Measurements from ENCODE around the gene RCBTB2. TPM values are rescaled to one million over a fixed set of nuclear protein-coding genes. Genes with fewer than 3 reads are reported as not detected.

RCBTB2 gene
- total RNA-seq, 2 experiments from 2014 or later: 1.6 to 2.2 TPM

DNA sequence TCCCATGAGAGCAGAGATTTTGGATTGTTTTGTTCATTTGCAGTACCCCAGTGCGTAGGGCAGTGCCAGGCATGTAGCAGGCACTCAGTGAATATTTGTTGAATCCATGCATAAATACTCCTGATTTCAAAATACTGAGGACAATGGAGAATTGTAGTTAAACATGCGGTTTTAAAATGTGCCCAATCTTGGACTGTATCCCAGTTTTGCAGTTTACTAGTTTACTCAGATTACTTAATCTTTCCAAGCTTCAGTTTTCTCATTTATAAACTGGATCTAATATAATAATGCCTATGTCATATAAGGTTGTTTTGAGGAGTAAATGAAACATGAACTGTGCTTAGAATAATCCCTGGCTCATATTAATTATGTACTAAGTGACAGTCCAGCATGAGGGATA, 39.0 kb downstream of the RCBTB2 start:
- ChIA-PET POLR2A (interaction anchor here (1.0 to 1.1 kb wide), 2 partner anchors 68 to 69 kb away, joined by 3 read pairs; no protein-coding TSS in a partner anchor), CTCF (interaction anchor here (0.8 kb wide), 1 partner anchor 11 kb away, joined by 4 read pairs; no protein-coding TSS in a partner anchor)
- DNase-seq (no peak), ATAC-seq (no peak)
- H3K4me3 Mint-ChIP-seq: no peak overlapping the region
- H3K4me1 Mint-ChIP-seq (ENCODE audit: low read depth): peaks cover 35% of the 10 kb centered on the region
- intact Hi-C loops (cut with micrococcal nuclease): loop anchor here (10.0 kb wide), 1 partner anchor 89 kb away; no protein-coding TSS in a partner anchor
- TF ChIP-seq, protein P1, sequence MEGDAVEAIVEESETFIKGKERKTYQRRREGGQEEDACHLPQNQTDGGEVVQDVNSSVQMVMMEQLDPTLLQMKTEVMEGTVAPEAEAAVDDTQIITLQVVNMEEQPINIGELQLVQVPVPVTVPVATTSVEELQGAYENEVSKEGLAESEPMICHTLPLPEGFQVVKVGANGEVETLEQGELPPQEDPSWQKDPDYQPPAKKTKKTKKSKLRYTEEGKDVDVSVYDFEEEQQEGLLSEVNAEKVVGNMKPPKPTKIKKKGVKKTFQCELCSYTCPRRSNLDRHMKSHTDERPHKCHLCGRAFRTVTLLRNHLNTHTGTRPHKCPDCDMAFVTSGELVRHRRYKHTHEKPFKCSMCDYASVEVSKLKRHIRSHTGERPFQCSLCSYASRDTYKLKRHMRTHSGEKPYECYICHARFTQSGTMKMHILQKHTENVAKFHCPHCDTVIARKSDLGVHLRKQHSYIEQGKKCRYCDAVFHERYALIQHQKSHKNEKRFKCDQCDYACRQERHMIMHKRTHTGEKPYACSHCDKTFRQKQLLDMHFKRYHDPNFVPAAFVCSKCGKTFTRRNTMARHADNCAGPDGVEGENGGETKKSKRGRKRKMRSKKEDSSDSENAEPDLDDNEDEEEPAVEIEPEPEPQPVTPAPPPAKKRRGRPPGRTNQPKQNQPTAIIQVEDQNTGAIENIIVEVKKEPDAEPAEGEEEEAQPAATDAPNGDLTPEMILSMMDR (IDR thresholded peaks at IDR 0.05): no peak
- H3K9me3 Mint-ChIP-seq: no peaks in the 10 kb centered on the region
- no peak overlapping the region for H3K27ac Mint-ChIP-seq
- H3K36me3 Mint-ChIP-seq (ENCODE audit: low read depth): peaks cover 4% of the 10 kb centered on the region
- H3K27me3 Mint-ChIP-seq: no peaks in the 10 kb centered on the region

DNA sequence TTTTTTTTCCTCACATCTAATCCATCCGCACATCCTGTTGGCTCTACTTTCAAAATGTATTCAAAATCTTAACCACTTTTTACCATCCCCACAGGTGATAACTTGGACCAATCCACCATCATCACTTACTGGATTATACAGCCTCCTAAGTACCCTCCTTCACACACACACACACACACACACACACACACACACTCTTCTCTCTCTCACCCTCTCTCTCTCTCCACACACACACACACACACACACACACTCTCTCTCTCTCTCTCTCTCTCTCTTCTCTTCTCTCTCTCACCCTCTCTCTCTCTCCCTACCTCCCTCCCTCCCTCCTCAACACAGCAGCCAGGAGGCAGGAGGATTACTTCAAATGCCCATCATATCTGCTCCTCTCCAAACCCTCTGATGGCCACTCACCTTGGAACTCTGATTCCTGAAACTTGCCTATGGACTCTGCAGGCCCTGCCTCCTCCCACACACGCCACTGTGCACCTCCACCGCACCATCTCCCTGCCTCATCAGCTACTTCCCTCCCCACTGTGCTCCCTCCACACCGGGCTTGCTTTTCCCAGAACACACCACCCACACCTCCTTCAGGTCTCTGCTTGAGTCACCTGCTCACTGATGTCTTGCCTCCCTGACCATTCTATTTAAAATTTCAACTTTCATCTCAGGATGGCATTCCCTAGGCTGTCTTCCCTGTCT, 39.7 kb downstream of the RCBTB2 start:
- peak; percentile 31 for DNase-seq
- Mint-ChIP-seq H3K27ac (no peak overlapping the region), H3K4me1 (ENCODE audit: low read depth) (peaks cover 41% of the 10 kb centered on the region), H3K36me3 (ENCODE audit: low read depth) (peaks cover 4% of the 10 kb centered on the region), H3K9me3 (no peaks in the 10 kb centered on the region), H3K27me3 (no peaks in the 10 kb centered on the region), H3K4me3 (no peak overlapping the region)
- POLR2A ChIA-PET: interaction anchor here (1.1 to 1.8 kb wide), 6 partner anchors 8 to 69 kb away, joined by 3 to 8 read pairs (median 5); no protein-coding TSS in a partner anchor
- TF ChIP-seq, protein P1 (IDR thresholded peaks at IDR 0.05): no peak
- intact Hi-C loops (cut with micrococcal nuclease): loop anchor here (10.0 kb wide), 1 partner anchor 88 kb away; no protein-coding TSS in a partner anchor
- peak; percentile 10 for ATAC-seq
- CTCF ChIA-PET: no interaction called here

DNA sequence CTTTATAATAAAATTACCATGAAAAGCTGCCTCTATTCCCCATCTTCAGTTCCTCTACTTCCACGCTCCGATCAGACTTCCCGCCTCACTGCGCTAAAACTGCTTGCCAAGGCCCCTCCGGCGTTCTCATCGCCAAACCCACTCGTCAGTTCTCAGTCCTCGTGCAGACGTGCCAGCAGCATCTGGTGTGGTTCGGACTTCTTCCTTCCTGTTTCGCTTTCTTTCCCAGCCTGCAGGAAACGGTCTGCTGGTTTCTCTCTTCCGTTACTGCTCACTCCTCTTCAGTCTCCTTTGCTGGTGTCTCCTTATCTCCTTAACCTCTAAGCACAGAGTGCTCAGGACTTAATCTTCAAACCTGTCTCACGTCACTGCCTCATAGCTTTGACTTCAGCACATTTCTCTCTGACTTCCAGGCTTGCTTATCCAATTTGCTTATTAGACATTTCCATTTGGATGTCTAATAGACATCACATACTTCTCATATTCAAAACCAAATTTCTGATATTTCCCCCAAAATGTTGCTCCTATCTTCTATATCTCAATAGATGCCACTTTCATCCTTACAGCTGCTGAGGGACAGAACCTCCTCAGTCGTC, 40.3 kb downstream of the RCBTB2 start:
- H3K27ac Mint-ChIP-seq: no peak overlapping the region
- TF ChIP-seq, protein P1 (IDR thresholded peaks at IDR 0.05): no peak
- peaks cover 6% of the 10 kb centered on the region for H3K36me3 Mint-ChIP-seq (ENCODE audit: low read depth)
- no peaks in the 10 kb centered on the region for H3K27me3 Mint-ChIP-seq
- ATAC-seq (peak; percentile 84), DNase-seq (peak; percentile 82)
- POLR2A ChIA-PET: interaction anchor here (0.8 to 1.8 kb wide), 7 partner anchors 8 to 86 kb away, joined by 3 to 8 read pairs (median 5); no protein-coding TSS in a partner anchor
- CTCF ChIA-PET: interaction anchor here (1.2 kb wide), 1 partner anchor 88 kb away, joined by 8 read pairs; no protein-coding TSS in a partner anchor
- no peaks in the 10 kb centered on the region for H3K9me3 Mint-ChIP-seq
- H3K4me3 Mint-ChIP-seq: no peak overlapping the region
- H3K4me1 Mint-ChIP-seq (ENCODE audit: low read depth): peaks cover 42% of the 10 kb centered on the region
- intact Hi-C loops (cut with micrococcal nuclease): loop anchor here (10.0 kb wide), 1 partner anchor 88 kb away; no protein-coding TSS in a partner anchor

DNA sequence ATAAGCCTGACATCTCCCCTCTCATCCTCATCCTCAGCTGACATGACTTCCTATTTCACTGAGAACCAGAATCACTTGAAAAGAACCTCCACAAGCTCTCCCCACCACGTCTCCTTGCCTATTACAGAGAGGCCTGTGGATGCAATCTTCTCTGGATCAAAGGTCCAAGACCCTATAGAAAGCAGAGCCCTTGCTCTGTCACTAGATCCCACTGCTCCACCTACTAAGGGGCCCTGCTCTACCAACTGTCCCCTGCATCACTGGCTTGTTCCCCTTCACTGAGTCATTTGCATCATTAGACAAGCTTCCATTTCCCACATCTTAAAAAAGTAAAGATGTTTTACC, 40.8 kb downstream of the RCBTB2 start:
- TF ChIP-seq, protein P1 (IDR thresholded peaks at IDR 0.05): no peak
- H3K4me1 Mint-ChIP-seq (ENCODE audit: low read depth): peaks cover 39% of the 10 kb centered on the region
- intact Hi-C loops (cut with micrococcal nuclease): loop anchor here (10.0 kb wide), 1 partner anchor 87 kb away; no protein-coding TSS in a partner anchor
- ATAC-seq: peak; percentile 64
- peak; percentile 35 for DNase-seq
- POLR2A ChIA-PET: interaction anchor here (0.8 to 1.8 kb wide), 7 partner anchors 9 to 87 kb away, joined by 3 to 8 read pairs (median 5); no protein-coding TSS in a partner anchor
- H3K4me3 Mint-ChIP-seq: no peak overlapping the region
- H3K27me3 Mint-ChIP-seq: no peaks in the 10 kb centered on the region
- no peak overlapping the region for H3K27ac Mint-ChIP-seq
- H3K9me3 Mint-ChIP-seq: peaks cover 2% of the 10 kb centered on the region
- peaks cover 9% of the 10 kb centered on the region for H3K36me3 Mint-ChIP-seq (ENCODE audit: low read depth)
- CTCF ChIA-PET: interaction anchor here (1.2 kb wide), 1 partner anchor 88 kb away, joined by 8 read pairs; no protein-coding TSS in a partner anchor

All from activated CD8-positive, alpha-beta T cell treated with anti-CD3 and anti-CD28 coated beads for 36 hours (primary cell).